ENCODE data around the gene CT83. TPM values are rescaled to one million over a fixed set of nuclear protein-coding genes. Genes with fewer than 3 reads are reported as not detected.
A peak's percentile ranks its signal among the peaks of the same experiment; 100 is the strongest.

Gene CT83
- total and polyA plus RNA-seq, 2 of the 13 experiments (the other 11 are each of a cell fraction or from before 2014, with no cell fraction given) = not detected

GRCh38 chrX:116436358-116436816 lies 26.4 kb downstream of the CT83 start, which contains the start of gene SLC6A14 (continued):
- peak; percentile 61 for TF ChIP-seq DRAP1 (CRISPR knock-in tag; IDR thresholded peaks at IDR 0.05)
- TF ChIP-seq IRX3 (CRISPR knock-in tag; IDR thresholded peaks at IDR 0.05; ENCODE audit: borderline replicate concordance, low read depth) = no peak
- TF ChIP-seq ZNF496 (CRISPR knock-in tag; IDR thresholded peaks at IDR 0.05; ENCODE audit: insufficient replicate concordance) = no peak
- TF ChIP-seq ZNF12 (CRISPR knock-in tag; IDR thresholded peaks at IDR 0.05) = no peak
- no peak for TF ChIP-seq NFKB2 (CRISPR knock-in tag; IDR thresholded peaks at IDR 0.05; ENCODE audit: borderline replicate concordance)
- no peak for TF ChIP-seq ZNF264 (CRISPR knock-in tag; IDR thresholded peaks at IDR 0.05)
- TF ChIP-seq SNAPC4 (CRISPR knock-in tag; IDR thresholded peaks at IDR 0.05) = no peak
- TF ChIP-seq HNRNPH1 (optimal IDR thresholded peaks at IDR 0.05; ENCODE audit: low read depth, low read length) = peak; percentile 64
- peak; percentile 21; the same call in 1 of the 2 replicates for TF ChIP-seq NCOA2 (CRISPR knock-in tag; IDR thresholded peaks at IDR 0.05)
- TF ChIP-seq PBX2 (CRISPR knock-in tag; IDR thresholded peaks at IDR 0.05) = 0 out of 2 replicates have a peak, but pooled peaks have one; percentile 49
- no peak for TF ChIP-seq ZNF503 (CRISPR knock-in tag; IDR thresholded peaks at IDR 0.05)
- TF ChIP-seq ZNF839 (CRISPR knock-in tag; IDR thresholded peaks at IDR 0.05; ENCODE audit: borderline replicate concordance) = no peak
- TF ChIP-seq HMG20A (CRISPR knock-in tag; IDR thresholded peaks at IDR 0.05; ENCODE audit: borderline replicate concordance) = no peak
- no peak for TF ChIP-seq KLF16 (CRISPR knock-in tag; IDR thresholded peaks at IDR 0.05)
- TF ChIP-seq ZFY (CRISPR knock-in tag; IDR thresholded peaks at IDR 0.05) = no peak
- TF ChIP-seq RERE (CRISPR knock-in tag; IDR thresholded peaks at IDR 0.05; ENCODE audit: low read depth) = no peak

All from HepG2 (cell line).